Measurements from ENCODE around the gene BAZ1B.

- TF ChIP-seq CEBPB (IDR thresholded peaks at IDR 0.05; ENCODE audit: low read depth, low read length): no peak
- TF ChIP-seq POLR2A (IDR thresholded peaks at IDR 0.05; ENCODE audit: low read depth, low read length): no peak
- TF ChIP-seq RCOR1 (IDR thresholded peaks at IDR 0.05; ENCODE audit: insufficient replicate concordance, low read length): no peak
- TF ChIP-seq MAFK (IDR thresholded peaks at IDR 0.05; ENCODE audit: low read depth, low read length): no peak
- TF ChIP-seq CTCF (conservative IDR thresholded peaks at IDR 0.05; ENCODE audit: low read depth, low read length): no peak
- no peak for TF ChIP-seq RAD21 (IDR thresholded peaks at IDR 0.05; ENCODE audit: low read length)
Measured at GRCh38 chr7:73504017-73504416, 18.1 kb downstream of the BAZ1B start.
